GM21717 (cell line): ENCODE data around the gene RFX7.

Experiments used
- ATAC-seq: cut with Tn5 transposase; IDR thresholded peaks from one replicate; pipeline ENCODE4 v1.9.1; 2021; ENCODE audit warnings: mild to moderate bottlenecking, moderate library complexity; ENCODE audit not compliant: unreplicated experiment

RFX7 gene

GRCh38 chr15:56244811-56245576 is 1.3 kb upstream of the RFX7 start:
- ATAC-seq, result no peak

- ATAC-seq, result no peak
Observed at GRCh38 chr15:56244038-56244810, 545 bp upstream of the RFX7 start.

GRCh38 chr15:56242576-56243162 is 1.0 kb downstream of the RFX7 start:
- ATAC-seq, result no peak

GRCh38 chr15:56241374-56242105 is 2.1 kb downstream of the RFX7 start:
- ATAC-seq, result no peak

- ATAC-seq, result no peak
Observed at GRCh38 chr15:56240390-56240789, 3.3 kb downstream of the RFX7 start.

- no peak for ATAC-seq
Observed at GRCh38 chr15:56236197-56236596, 7.5 kb downstream of the RFX7 start.

- no peak for ATAC-seq
Observed at GRCh38 chr15:56234804-56235203, 8.9 kb downstream of the RFX7 start.

- no peak for ATAC-seq
Observed at GRCh38 chr15:56233549-56233948, 10.1 kb downstream of the RFX7 start.

- no peak for ATAC-seq
Observed at GRCh38 chr15:56232058-56232457, 11.6 kb downstream of the RFX7 start.

- ATAC-seq, result no peak
Observed at GRCh38 chr15:56228854-56229253, 14.8 kb downstream of the RFX7 start.

GRCh38 chr15:56228352-56228751 is 15.3 kb downstream of the RFX7 start:
- no peak for ATAC-seq

GRCh38 chr15:56227780-56228179 is 15.9 kb downstream of the RFX7 start:
- ATAC-seq, result no peak

- no peak for ATAC-seq
Observed at GRCh38 chr15:56227306-56227705, 16.4 kb downstream of the RFX7 start.

- ATAC-seq, result no peak
Observed at GRCh38 chr15:56225520-56225919, 18.2 kb downstream of the RFX7 start.

GRCh38 chr15:56222302-56222701 is 21.4 kb downstream of the RFX7 start:
- ATAC-seq, result no peak

GRCh38 chr15:56217341-56217740 is 26.3 kb downstream of the RFX7 start:
- ATAC-seq, result no peak

- ATAC-seq, result no peak
Observed at GRCh38 chr15:56215769-56216168, 27.9 kb downstream of the RFX7 start.

GRCh38 chr15:56211960-56212550 is 31.6 kb downstream of the RFX7 start:
- no peak for ATAC-seq

GRCh38 chr15:56211064-56211463 is 32.6 kb downstream of the RFX7 start:
- ATAC-seq, result no peak

- no peak for ATAC-seq
Observed at GRCh38 chr15:56208641-56209155, 35.0 kb downstream of the RFX7 start.

GRCh38 chr15:56208185-56208584 is 35.5 kb downstream of the RFX7 start:
- ATAC-seq, result no peak
